ENCODE measurements around the gene FGF14.

DNA sequence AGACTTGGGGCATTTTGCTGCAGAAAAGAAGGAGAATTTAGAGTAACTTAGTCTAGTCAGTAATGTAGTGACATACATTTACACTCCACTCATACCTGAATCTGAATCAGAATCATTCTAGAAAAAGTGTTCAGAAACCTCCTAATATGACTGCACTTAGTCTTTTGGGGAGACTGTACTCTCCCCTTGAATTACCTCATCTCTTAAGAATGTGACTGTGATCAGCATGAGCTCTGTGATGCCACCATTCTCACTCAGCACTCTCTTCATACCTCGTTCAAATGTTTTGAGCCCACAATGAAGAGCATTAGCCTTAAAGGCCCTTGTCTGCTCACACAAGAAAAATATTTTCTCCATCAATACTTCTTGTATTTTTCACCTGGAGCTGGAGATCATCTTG, 229.4 kb downstream of the FGF14 start:
- TF ChIP-seq GATA2 (IDR thresholded peaks at IDR 0.05; ENCODE audit: low read depth, low read length), result no peak
- no peak for TF ChIP-seq GATA3 (IDR thresholded peaks at IDR 0.05; ENCODE audit: low read depth, low read length)
